ENCODE measurements around the gene AKR1A1.

- TF ChIP-seq CTCF (IDR thresholded peaks at IDR 0.05; ENCODE audit: poor library complexity), result no peak
- no peak for TF ChIP-seq EZH2 (IDR thresholded peaks at IDR 0.05; ENCODE audit: borderline replicate concordance)
These were observed 34.2 kb upstream of the AKR1A1 start for GRCh38 chr1:45516465-45516864.

All from hepatocyte (in vitro differentiated cells).